ENCODE data around the gene C1orf167. TPM values are rescaled to one million over a fixed set of nuclear protein-coding genes. Genes with fewer than 3 reads are reported as not detected.

The C1orf167 gene
- polyA plus RNA-seq, 3 donors, result 0.05 TPM; not detected in 2

- H3K9me3 ChIP-seq (replicated peaks in 1 of 2; ENCODE audit: control insufficient read depth in 1 of 2, insufficient read depth in 1 of 2, low read length in 2 of 2), result no peaks in the 10 kb centered on the region
- TF ChIP-seq CTCF (IDR thresholded peaks at IDR 0.05), result no peak
- no peaks in the 10 kb centered on the region for H3K27me3 ChIP-seq (ENCODE audit: control insufficient read depth in 2 of 2, insufficient read depth in 2 of 2, low read length in 2 of 2)
- H3K27ac Mint-ChIP-seq, result peak overlapping the region in 4 of 7 donors; percentile 6 to 74 (median 63)
- no peak overlapping the region for H3K4me2 ChIP-seq (replicated peaks; ENCODE audit: extremely low read depth, low read length, poor library complexity, severe bottlenecking)
- no peak for DNase-seq
- H3K4me3 ChIP-seq (replicated peaks in 1 of 3; ENCODE audit: low read depth in 2 of 3, low read length in 3 of 3), result no peak overlapping the region
- H3K9ac ChIP-seq (ENCODE audit: insufficient read depth, low read length, poor library complexity, severe bottlenecking), result no peak overlapping the region
- H3K36me3 ChIP-seq (replicated peaks in 1 of 2; ENCODE audit: control insufficient read depth in 1 of 2, insufficient read depth in 2 of 2, low read length in 2 of 2), result peaks cover 73 to 88% of the 10 kb centered on the region in 2 donors
- H3K36me3 Mint-ChIP-seq, result peaks cover 74 to 93% of the 10 kb centered on the region in 2 donors
- intact Hi-C loops (cut with micrococcal nuclease), result loop anchor here in 1 of 2 donors (5.0 kb wide), 1 partner anchor 95 kb away; the partner anchor contains the start of genes FBXO2 and FBXO44
- H3K4me1 ChIP-seq (ENCODE audit: control insufficient read depth in 1 of 2, insufficient read depth in 2 of 2, low read length in 2 of 2), result peaks cover 6 to 36% of the 10 kb centered on the region in 2 donors
- H3K27ac ChIP-seq (ENCODE audit: low read depth in 1 of 2, low read length in 2 of 2), result peak overlapping the region in 1 of 2 donors; percentile 49
- H4K20me1 ChIP-seq (ENCODE audit: insufficient read depth, low read length), result peaks cover 95% of the 10 kb centered on the region
- H3K79me2 ChIP-seq (ENCODE audit: insufficient read depth, low read length), result peaks cover 50% of the 10 kb centered on the region
- peaks cover 51% of the 10 kb centered on the region for H3K4me1 Mint-ChIP-seq
- 86% methylated on average over 20 of the region's 20 CpGs for WGBS (ENCODE audit: insufficient coverage)
- H2AFZ ChIP-seq (ENCODE audit: insufficient read depth, low read depth, low read length, poor library complexity, severe bottlenecking), result no peak overlapping the region
- H3K4me3 Mint-ChIP-seq, result no peak overlapping the region
- H3K9me3 Mint-ChIP-seq, result peaks cover 0 to 2% (median 0%) of the 10 kb centered on the region in 7 donors
- H3K27me3 Mint-ChIP-seq (ENCODE audit: low read depth in 3 of 3), result no peaks in the 10 kb centered on the region
These were observed 15.1 kb upstream of the C1orf167 start for GRCh38 chr1:11746795-11747487.

- Histone ChIP-seq H3K9ac (ENCODE audit: insufficient read depth, low read length, poor library complexity, severe bottlenecking) (no peak overlapping the region), H3K27me3 (ENCODE audit: control insufficient read depth in 2 of 2, insufficient read depth in 2 of 2, low read length in 2 of 2) (no peaks in the 10 kb centered on the region), H3K4me1 (ENCODE audit: control insufficient read depth in 1 of 2, insufficient read depth in 2 of 2, low read length in 2 of 2) (peaks cover 3 to 29% of the 10 kb centered on the region in 2 donors), H3K9me3 (replicated peaks in 1 of 2; ENCODE audit: control insufficient read depth in 1 of 2, insufficient read depth in 1 of 2, low read length in 2 of 2) (no peaks in the 10 kb centered on the region), H3K4me2 (replicated peaks; ENCODE audit: extremely low read depth, low read length, poor library complexity, severe bottlenecking) (no peak overlapping the region), H3K79me2 (ENCODE audit: insufficient read depth, low read length) (peaks cover 34% of the 10 kb centered on the region), H2AFZ (ENCODE audit: insufficient read depth, low read depth, low read length, poor library complexity, severe bottlenecking) (no peak overlapping the region), H3K27ac (ENCODE audit: low read depth in 1 of 2, low read length in 2 of 2) (peak overlapping the region in 1 of 2 donors; percentile 52), H3K4me3 (replicated peaks in 1 of 3; ENCODE audit: low read depth in 2 of 3, low read length in 3 of 3) (no peak overlapping the region), H3K36me3 (replicated peaks in 1 of 2; ENCODE audit: control insufficient read depth in 1 of 2, insufficient read depth in 2 of 2, low read length in 2 of 2) (peaks cover 73 to 75% of the 10 kb centered on the region in 2 donors), H4K20me1 (ENCODE audit: insufficient read depth, low read length) (peaks cover 87% of the 10 kb centered on the region)
- peak overlapping the region in 6 of 7 donors; percentile 52 to 91 (median 67) for H3K27ac Mint-ChIP-seq
- TF ChIP-seq CTCF (IDR thresholded peaks at IDR 0.05), result no peak
- no peaks in the 10 kb centered on the region for H3K27me3 Mint-ChIP-seq (ENCODE audit: low read depth in 3 of 3)
- peak overlapping the region in 1 of 2 donors; percentile 12 for H3K4me3 Mint-ChIP-seq
- H3K4me1 Mint-ChIP-seq, result peaks cover 46% of the 10 kb centered on the region
- WGBS (ENCODE audit: insufficient coverage), result 97% methylated on average over 18 of the region's 27 CpGs
- intact Hi-C loops (cut with micrococcal nuclease), result loop anchor here (1.0 to 5.0 kb wide), 2 partner anchors 96 to 98 kb away; partner anchors contain the start of genes FBXO2 (in 1 of the 2) and FBXO44 (in 1 of the 2)
- H3K36me3 Mint-ChIP-seq, result peaks cover 68 to 77% of the 10 kb centered on the region in 2 donors
- peaks cover 0 to 2% (median 0%) of the 10 kb centered on the region in 7 donors for H3K9me3 Mint-ChIP-seq
- no peak for DNase-seq
These were observed 13.4 kb upstream of the C1orf167 start for GRCh38 chr1:11748294-11749202.

Data from CD14-positive monocyte (primary cell).